HG02973 (cell line): ENCODE data around the gene AP2A1.

Source experiments
- ATAC-seq: cut with Tn5 transposase; IDR thresholded peaks from one replicate; pipeline ENCODE4 v1.9.1; 2021; ENCODE audit warnings: moderate library complexity; ENCODE audit not compliant: unreplicated experiment

Gene AP2A1

GRCh38 chr19:49791776-49792445, 25.1 kb downstream of the AP2A1 start:
- no peak for ATAC-seq

DNA sequence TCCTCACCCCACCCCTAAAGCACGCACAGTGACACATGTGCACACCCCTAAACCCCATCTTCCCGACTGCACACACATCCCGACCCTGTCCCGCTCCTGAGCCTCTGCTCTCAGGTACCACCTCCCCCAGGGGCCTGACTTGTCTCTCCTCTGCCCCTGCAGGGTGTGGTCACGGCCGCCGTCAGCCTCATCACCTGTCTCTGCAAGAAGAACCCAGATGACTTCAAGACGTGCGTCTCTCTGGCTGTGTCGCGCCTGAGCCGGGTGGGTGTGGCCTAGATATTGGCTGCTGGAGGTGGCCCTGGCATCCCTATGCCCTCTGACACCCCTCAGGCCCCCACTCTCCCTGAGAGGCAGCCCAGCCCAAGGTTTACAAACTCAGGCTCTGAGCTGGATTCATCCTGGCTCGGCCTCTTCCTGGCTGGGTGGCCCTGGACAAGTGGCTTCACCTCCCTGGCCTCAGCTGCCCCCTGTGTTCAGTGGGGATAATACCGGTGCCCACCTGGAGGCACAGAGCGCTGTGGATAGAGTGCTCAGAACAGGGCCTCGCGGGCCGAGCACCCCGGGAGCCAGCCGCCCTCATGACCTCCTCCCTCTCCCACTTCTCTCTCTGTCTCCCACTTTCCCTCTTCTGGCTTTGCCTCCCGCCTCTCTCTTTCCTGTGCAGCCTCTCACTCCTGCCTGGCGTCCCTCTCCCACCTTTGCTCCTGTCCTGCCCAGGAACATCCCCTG, 26.2 kb downstream of the AP2A1 start:
- ATAC-seq, result no peak

DNA sequence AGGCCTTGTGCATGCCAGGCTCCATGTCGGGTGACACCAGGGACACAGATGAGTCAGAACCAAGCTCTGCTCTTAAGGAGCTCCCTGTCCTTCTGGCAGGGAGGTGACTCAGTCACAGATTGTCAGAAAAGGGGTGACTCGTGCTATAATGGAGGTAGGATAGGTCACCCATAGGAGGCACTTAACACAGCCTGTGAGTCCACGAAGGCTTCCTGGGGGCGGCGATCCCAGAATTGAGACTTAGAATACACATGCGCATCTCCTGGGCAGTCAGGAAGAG, 26.7 kb downstream of the AP2A1 start:
- ATAC-seq, result no peak

DNA sequence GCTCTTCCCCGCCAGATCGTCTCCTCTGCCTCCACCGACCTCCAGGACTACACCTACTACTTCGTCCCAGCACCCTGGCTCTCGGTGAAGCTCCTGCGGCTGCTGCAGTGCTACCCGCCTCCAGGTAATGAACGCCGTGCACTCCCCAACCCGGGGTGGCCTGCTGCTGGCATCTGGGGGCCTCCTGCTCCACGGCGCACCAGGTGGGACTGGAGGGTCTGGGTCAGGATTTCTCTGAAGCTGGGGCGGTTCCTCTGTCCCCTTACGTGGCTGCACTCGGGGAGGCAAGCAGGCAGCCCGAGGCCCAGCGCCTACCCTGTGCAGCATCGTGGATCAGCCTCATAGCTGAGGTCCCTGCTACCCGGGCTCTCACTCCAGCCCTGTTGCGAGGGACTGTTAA, 28.8 kb downstream of the AP2A1 start:
- ATAC-seq, result no peak

DNA sequence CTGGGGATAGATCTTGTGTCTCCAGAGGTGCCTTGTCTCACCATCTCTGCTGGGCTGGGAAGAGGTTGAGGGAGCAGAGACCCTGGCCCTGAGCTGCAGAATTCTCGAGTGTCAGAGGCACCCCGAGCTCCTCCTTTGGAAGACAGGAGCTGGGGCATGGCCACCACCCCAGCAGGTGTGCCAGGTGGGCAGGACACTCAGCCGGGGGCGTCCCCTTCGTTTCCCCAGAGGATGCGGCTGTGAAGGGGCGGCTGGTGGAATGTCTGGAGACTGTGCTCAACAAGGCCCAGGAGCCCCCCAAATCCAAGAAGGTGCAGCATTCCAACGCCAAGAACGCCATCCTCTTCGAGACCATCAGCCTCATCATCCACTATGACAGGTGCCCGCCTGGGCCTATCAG, 31.8 kb downstream of the AP2A1 start:
- no peak for ATAC-seq

DNA sequence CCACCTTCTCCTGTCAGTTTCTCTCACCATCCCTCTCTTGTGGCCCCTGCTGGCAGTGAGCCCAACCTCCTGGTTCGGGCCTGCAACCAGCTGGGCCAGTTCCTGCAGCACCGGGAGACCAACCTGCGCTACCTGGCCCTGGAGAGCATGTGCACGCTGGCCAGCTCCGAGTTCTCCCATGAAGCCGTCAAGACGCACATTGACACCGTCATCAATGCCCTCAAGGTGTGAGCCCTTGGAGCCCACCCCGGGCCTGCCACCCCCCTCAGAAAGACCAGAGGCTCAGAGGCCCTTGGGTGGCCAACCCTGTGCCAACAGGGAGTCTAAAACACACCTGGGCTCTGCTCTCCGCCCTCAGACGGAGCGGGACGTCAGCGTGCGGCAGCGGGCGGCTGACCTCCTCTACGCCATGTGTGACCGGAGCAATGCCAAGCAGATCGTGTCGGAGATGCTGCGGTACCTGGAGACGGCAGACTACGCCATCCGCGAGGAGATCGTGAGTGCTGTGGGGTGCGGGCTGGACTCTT, 32.5 kb downstream of the AP2A1 start:
- no peak for ATAC-seq

- ATAC-seq, result no peak
These were observed 33.1 kb downstream of the AP2A1 start for GRCh38 chr19:49799798-49800376.

DNA sequence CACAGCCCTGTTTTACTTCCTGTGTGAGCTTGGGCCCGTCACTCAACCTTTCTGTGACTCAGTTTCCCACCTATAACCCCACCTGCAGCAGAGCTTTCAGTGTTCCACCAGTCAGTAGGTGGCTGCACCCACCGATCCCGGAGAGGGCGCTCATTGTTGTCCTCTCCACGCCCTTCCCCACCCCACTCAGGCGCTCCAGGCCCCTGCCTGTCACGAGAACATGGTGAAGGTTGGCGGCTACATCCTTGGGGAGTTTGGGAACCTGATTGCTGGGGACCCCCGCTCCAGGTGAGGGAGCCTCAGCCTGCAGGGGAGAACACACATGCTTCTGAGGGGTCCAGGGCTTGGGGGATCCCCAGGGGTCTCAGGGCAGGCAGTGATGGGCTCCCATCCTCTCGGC, 34.0 kb downstream of the AP2A1 start:
- ATAC-seq, result no peak

- ATAC-seq, result no peak
These were observed 34.6 kb downstream of the AP2A1 start for GRCh38 chr19:49801401-49801888.

- no peak for ATAC-seq
These were observed 35.3 kb downstream of the AP2A1 start for GRCh38 chr19:49801966-49802661.

- no peak for ATAC-seq
These were observed 36.2 kb downstream of the AP2A1 start for GRCh38 chr19:49802836-49803528.

DNA sequence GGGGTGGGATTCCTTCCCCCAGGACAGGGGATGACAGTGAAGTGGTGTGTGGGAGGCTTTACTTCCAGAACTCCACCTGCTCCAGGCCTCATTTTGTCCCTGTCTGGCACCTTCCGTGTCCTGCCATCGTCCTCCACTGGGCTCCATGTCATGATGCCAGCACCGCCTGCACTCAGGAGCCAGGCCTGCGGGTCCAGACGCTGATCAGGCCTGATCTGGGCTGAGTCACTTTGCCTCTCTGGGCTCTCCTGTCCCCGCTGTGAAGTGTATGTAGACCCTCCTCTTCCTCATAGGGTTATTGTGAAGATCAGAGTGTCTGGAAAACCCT, 36.7 kb downstream of the AP2A1 start:
- no peak for ATAC-seq

DNA sequence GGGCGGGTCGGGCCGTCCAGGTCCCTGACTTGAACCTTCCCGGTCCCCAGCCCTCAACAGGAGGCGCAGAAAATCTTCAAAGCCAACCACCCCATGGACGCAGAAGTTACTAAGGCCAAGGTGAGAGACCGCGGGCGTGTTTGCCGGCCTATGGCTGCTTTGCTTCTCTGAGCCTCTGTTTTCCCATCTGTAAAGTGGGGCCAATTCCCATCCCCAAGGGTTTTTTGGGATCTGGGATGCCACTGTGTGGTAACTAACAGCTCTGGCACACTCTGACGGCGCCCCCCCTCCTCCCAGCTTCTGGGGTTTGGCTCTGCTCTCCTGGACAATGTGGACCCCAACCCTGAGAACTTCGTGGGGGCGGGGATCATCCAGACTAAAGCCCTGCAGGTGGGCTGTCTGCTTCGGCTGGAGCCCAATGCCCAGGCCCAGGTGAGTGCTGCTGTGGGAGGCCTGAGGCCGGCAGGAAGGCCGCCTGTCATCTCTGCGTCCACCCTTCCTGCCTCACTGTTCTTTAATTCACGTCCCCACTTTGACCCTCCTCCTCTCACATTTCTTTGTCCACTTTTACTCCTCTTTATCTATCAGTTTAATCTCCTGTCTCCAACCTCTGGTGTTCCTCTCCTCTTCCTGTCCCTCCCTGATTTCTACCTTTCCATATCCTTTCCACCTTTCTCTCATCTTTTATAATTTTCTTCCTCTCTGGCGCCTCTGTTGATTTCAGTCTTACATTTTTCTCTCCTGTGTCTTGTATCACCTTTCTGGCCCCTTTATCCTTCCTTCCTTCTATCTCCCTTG, 39.2 kb downstream of the AP2A1 start:
- no peak for ATAC-seq

GRCh38 chr19:49806620-49806959, 39.8 kb downstream of the AP2A1 start:
- ATAC-seq, result no peak

DNA sequence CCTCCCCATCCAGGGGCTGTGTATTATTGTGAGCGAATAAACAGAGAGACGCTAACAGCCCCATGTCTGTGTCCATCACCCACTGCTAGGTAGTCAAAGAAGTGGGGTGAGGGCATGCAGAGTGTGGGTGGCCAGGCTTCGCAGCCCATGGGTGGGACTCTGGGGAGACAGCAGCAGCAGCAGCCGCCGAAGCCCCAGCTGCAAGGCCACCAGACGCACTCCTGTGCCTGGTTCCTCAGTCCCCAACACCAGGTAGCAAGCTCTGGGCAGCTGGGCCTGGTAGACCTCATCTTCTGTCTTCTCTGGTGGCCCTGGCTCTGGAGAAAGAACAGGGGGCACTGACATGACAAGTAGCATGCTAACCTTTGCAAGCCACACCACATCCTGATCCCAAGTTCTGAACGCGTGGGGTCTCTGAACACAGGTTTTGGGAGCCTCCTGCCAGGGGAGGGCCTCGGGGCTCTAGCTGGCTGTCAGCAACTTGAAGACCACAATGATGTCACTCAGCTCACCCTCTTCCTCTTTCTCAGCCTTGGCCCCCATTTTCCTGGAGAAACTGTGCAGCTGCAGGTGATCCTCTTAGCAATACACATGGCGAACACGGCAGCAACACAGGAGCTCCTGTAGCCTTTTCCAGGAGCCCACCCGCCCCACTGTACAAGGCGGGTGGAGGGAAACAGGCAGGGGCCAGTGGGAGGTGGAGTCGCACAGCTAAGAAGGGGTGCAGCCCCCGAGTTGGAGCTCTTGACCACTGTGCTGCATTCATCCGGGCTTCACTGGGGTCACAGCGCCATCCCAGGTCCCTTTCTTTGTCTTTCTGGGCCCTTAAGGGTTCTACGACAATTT, 40.5 kb downstream of the AP2A1 start:
- no peak for ATAC-seq

GRCh38 chr19:49807904-49808675, 41.3 kb downstream of the AP2A1 start:
- no peak for ATAC-seq

DNA sequence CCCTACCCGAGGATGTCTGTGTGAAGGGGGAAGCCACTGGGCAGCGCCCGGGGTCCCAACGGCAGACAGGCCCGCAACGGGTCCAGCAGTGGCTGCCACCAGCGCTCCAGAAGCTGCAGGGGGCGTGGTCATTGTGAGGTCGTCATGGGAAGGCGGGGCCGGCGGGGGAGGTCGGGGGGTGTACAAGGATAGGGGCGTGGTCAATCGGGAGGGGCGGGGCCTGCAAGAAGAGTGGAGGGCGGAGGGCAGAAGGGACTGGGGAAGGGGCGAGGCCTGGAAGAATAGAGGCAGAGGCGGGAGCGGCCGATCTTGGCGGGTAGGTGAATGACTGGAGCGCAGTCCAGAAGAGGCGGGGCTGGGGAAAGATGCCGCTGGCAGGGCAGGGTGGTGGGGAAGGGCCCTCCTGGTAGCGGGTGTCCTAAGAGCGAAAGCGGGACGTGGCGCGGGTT, 41.9 kb downstream of the AP2A1 start:
- ATAC-seq, result no peak

- ATAC-seq, result no peak
These were observed 42.5 kb downstream of the AP2A1 start for GRCh38 chr19:49809160-49809940.
